COLO668 (cell line): ENCODE results near the gene RIT2.

Experiments
- DNase-seq: peaks from one replicate; lab custom pipeline; 2025; ENCODE audit not compliant: unreplicated experiment; lab: John Stamatoyannopoulos, UW

Gene RIT2

DNA sequence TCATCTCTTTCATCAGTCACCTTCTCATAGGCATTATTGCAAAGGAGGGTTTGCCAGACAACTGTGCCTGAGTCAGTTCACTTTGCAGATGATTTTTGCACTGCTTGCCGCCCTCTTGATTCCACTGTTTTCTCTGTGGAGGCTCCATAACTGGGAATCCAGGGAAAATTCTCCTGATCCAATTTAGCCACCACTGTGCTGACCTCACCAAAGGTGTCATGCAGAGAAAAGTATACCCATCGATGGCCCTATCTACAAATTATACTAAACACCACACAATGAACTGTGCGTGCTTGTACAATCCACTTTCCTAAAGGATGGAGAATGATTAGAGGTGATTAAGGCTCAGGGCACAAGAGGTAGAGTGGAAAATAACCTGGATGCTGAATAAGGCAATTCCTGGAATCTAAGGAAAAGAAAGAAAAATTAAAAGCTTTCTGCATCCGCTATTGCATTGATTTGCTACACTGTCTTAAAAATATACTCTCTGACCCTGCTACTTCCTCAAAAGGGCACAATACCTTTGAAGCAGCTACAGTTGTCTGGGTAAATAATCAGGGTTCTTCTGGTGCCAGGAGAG lies 409.4 kb downstream of the RIT2 start:
- DNase-seq: no peak
